OCI-LY3 (cell line): ENCODE measurements around the gene TECTA.

Source experiments
- EZH2phosphoT487 ChIP-seq: fragments of 200-600 bp; shearing (Covaris generic); IDR thresholded peaks from 2 replicates; pipeline ENCODE4 v1.6.1; 2018; ENCODE audit warnings: antibody characterized with exemption, mixed run types, low read depth
- TF ChIP-seq, protein P1 (sequence below): fragments of 200-600, 300-600 bp; sonication (generic); IDR thresholded peaks from 2 replicates; pipeline ENCODE4 v1.5.1; 2014; ENCODE audit warnings: antibody characterized with exemption, low read length, low read depth

DNA sequence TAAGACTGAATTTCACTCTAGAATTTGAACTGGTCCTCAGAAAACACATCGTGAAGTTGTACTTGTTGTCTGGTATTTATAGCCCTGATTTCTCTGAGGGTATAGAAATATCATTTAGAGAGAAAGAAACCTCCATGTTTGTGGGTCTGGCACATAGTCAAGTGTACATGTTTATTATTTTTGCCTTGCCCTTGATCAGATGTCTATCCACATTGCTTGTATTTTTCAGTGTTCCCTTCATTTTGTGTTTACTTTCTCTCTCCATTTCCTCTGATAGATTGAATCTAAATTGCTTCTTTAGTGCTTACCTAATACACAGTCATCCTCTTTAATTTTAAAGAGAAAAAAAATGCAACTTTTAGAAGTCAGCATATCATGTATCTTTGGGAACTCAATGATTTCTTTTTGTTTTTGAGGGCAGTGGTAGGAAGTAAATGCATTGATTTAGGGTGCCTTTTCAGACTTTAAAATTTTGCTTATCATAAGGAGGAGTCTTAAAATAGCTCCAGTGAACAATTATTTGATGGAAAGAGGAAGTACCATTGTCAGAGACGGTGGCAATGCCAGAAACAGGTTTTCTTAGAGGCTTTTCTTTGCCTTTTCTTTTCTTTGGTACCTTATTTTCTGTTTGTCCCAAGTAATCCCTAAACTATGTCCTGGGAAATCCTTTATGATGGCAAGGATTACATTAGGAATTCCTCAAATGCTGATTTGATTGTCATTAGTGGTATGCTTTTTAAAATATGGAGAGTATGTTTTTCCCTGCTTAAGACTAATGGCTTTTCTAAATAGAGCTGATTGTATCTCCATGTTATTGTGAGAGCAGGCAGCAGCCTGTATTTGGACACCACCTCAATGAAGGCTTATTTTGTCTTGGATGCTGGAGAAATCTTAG, 29.8 kb upstream of the TECTA start:
- no peak for TF ChIP-seq EZH2phosphoT487
- TF ChIP-seq, protein P1, sequence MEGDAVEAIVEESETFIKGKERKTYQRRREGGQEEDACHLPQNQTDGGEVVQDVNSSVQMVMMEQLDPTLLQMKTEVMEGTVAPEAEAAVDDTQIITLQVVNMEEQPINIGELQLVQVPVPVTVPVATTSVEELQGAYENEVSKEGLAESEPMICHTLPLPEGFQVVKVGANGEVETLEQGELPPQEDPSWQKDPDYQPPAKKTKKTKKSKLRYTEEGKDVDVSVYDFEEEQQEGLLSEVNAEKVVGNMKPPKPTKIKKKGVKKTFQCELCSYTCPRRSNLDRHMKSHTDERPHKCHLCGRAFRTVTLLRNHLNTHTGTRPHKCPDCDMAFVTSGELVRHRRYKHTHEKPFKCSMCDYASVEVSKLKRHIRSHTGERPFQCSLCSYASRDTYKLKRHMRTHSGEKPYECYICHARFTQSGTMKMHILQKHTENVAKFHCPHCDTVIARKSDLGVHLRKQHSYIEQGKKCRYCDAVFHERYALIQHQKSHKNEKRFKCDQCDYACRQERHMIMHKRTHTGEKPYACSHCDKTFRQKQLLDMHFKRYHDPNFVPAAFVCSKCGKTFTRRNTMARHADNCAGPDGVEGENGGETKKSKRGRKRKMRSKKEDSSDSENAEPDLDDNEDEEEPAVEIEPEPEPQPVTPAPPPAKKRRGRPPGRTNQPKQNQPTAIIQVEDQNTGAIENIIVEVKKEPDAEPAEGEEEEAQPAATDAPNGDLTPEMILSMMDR, result no peak
